ENCODE data around the gene KAZN.

DNA sequence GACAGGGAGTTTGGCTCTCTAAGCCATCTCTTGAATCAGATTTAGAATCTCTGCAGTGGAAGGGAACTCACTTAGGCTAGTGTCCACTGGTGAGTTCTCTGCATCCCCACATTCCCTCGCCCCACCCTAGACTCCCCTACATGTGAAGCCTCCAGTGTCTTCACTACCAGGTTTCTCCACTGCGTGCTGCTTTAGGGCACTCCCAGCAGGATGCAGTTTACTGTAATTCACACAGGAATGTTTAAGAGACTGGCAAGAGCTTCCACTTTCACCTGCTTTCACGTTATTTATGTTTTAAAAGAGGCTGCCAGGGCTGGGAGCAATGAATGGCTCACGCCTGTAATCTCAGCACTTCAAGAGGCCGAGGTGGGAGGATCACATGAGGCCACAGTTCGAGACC, 60.2 kb downstream of the KAZN start:
- TF ChIP-seq, protein P1, sequence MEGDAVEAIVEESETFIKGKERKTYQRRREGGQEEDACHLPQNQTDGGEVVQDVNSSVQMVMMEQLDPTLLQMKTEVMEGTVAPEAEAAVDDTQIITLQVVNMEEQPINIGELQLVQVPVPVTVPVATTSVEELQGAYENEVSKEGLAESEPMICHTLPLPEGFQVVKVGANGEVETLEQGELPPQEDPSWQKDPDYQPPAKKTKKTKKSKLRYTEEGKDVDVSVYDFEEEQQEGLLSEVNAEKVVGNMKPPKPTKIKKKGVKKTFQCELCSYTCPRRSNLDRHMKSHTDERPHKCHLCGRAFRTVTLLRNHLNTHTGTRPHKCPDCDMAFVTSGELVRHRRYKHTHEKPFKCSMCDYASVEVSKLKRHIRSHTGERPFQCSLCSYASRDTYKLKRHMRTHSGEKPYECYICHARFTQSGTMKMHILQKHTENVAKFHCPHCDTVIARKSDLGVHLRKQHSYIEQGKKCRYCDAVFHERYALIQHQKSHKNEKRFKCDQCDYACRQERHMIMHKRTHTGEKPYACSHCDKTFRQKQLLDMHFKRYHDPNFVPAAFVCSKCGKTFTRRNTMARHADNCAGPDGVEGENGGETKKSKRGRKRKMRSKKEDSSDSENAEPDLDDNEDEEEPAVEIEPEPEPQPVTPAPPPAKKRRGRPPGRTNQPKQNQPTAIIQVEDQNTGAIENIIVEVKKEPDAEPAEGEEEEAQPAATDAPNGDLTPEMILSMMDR (IDR thresholded peaks at IDR 0.05), result no peak
- TF ChIP-seq POLR2A (IDR thresholded peaks at IDR 0.05) (no peak), POLR2AphosphoS5 (IDR thresholded peaks at IDR 0.05) (no peak)
